DND-41 (cell line): Measurements from ENCODE around the gene GRM7.

Experiments
- EZH2 ChIP-seq: IDR thresholded peaks from 3 replicates; pipeline ENCODE4 v1.6.1; 2012; ENCODE audit warnings: borderline replicate concordance, low read depth, mild to moderate bottlenecking, moderate library complexity, low read length, inconsistent platforms; ENCODE audit not compliant: severe bottlenecking
- TF ChIP-seq, protein P1 (sequence below): IDR thresholded peaks from 2 replicates; pipeline ENCODE4 v1.5.1; 2012; ENCODE audit warnings: borderline replicate concordance, low read length, moderate library complexity, mild to moderate bottlenecking; ENCODE audit not compliant: poor library complexity, severe bottlenecking; ENCODE audit errors: extremely low read depth

DNA sequence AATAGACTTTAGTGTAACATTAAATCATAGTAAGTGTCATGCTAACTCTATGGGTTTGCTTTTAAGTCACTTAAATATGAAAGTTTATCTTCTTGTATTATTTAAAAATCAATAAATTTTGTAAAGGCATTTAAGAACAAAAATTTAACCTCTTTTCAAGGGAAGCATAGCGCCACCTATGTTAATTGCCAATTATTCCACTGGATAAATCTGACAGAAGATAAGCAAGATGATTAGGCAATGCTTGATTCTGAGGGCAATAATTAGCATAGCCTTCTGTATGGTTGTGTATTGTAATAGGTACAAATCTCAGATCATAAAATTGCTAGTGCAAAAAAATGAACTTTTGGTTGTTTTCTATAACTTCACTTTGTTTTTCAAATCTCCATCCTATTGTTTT lies 560.1 kb downstream of the GRM7 start:
- TF ChIP-seq, protein P1, sequence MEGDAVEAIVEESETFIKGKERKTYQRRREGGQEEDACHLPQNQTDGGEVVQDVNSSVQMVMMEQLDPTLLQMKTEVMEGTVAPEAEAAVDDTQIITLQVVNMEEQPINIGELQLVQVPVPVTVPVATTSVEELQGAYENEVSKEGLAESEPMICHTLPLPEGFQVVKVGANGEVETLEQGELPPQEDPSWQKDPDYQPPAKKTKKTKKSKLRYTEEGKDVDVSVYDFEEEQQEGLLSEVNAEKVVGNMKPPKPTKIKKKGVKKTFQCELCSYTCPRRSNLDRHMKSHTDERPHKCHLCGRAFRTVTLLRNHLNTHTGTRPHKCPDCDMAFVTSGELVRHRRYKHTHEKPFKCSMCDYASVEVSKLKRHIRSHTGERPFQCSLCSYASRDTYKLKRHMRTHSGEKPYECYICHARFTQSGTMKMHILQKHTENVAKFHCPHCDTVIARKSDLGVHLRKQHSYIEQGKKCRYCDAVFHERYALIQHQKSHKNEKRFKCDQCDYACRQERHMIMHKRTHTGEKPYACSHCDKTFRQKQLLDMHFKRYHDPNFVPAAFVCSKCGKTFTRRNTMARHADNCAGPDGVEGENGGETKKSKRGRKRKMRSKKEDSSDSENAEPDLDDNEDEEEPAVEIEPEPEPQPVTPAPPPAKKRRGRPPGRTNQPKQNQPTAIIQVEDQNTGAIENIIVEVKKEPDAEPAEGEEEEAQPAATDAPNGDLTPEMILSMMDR: peak; percentile 15
- TF ChIP-seq EZH2: no peak
